K562 (cell line): ENCODE results near the gene MTMR3. TPM values are rescaled to one million over a fixed set of nuclear protein-coding genes. Genes with fewer than 3 reads are reported as not detected.

Experiments used
- IRF2 ChIP-seq: sonication (generic); formaldehyde crosslinking; IDR thresholded peaks from 2 replicates; pipeline ENCODE4 v1.8.1; 2022; ENCODE audit warnings: mild to moderate bottlenecking, missing genetic modification reagents
- KAT2B ChIP-seq: IDR thresholded peaks from one replicate; pipeline ENCODE4 v1.6.1; 2012; ENCODE audit warnings: low read depth, mild to moderate bottlenecking, control low read depth, inconsistent platforms, low read length, moderate library complexity
- MCM5 ChIP-seq: fragments of 450-650 bp; IDR thresholded peaks from 2 replicates; pipeline ENCODE4 v1.6.1; 2016; ENCODE audit warnings: low read depth
- MYNN ChIP-seq, 2 experiments: sonication (generic); formaldehyde crosslinking in 1 of 2; IDR thresholded peaks; 2 replicates each; pipeline versions ENCODE4 v1.5.0 to v1.6.1; 2016 to 2020; ENCODE audit warnings: antibody characterized with exemption in 1 of 2, missing genetic modification reagents in 1 of 2
- NCOA4 ChIP-seq: fragments of 450-650 bp; IDR thresholded peaks from 2 replicates; pipeline ENCODE4 v1.6.1; 2018; ENCODE audit warnings: mild to moderate bottlenecking; ENCODE audit not compliant: partially characterized antibody
- RAD21 ChIP-seq, 2 experiments: fragments of 250-450 bp in 1 of 2; fragments of 450-650 bp in 1 of 2; sonication (Bioruptor Pico) in 1 of 2; formaldehyde crosslinking in 1 of 2; IDR thresholded peaks in 1 of 2; conservative IDR thresholded peaks in 1 of 2; 2 replicates each; pipeline versions ENCODE4 v1.4.0 to v1.8.0; 2020 to 2022; ENCODE audit warnings: mild to moderate bottlenecking in 2 of 2, moderate library complexity in 1 of 2
- RBM25 ChIP-seq: fragments of 200-400 bp; formaldehyde crosslinking; IDR thresholded peaks from 2 replicates; pipeline ENCODE4 v1.6.1; 2018; ENCODE audit warnings: low read length, low read depth, moderate library complexity; ENCODE audit not compliant: severe bottlenecking
- SRF ChIP-seq, 2 experiments: fragments of 250-450, 450-650 bp in 1 of 2; sonication (Bioruptor Pico) in 1 of 2; sonication (generic) in 1 of 2; formaldehyde crosslinking; IDR thresholded peaks; 2 replicates each; pipeline versions ENCODE4 v1.5.0 to v1.5.1; 2020 to 2022; ENCODE audit warnings: mild to moderate bottlenecking in 1 of 2, missing genetic modification reagents in 1 of 2
- ZFP36 ChIP-seq: fragments of 150-350 bp; IDR thresholded peaks from 2 replicates; pipeline ENCODE4 v1.6.1; 2018; ENCODE audit warnings: low read length, low read depth; ENCODE audit not compliant: partially characterized antibody
- polyA plus RNA-seq, 8 experiments: library from polyadenylated mRNA; depleted of rRNA in 4 of 8; stranded (reverse) in 5 of 8; unstranded in 3 of 8; fragments of >200 nt; fragmentation: Nextera tagmentation in 2 of 8; fragmentation: Illumina TruSeq in 1 of 8; extraction: Ambion mirVana in 2 of 8; extraction: Trizol in 1 of 8; gene quantifications; 2 replicates each; pipeline versions ENCODE4 v1.2.1 to v1.2.3, GENCODE V29; 2011 to 2014; ENCODE audit warnings: inconsistent platforms in 1 of 8, missing spikeins in 1 of 8
- total RNA-seq, 7 experiments: library from RNA; depleted of rRNA in 6 of 7; stranded (reverse); fragments of >200 nt in 6 of 7; fragmentation: Illumina TruSeq in 2 of 7; extraction: Trizol in 2 of 7; gene quantifications; 2 replicates each; pipeline versions ENCODE4 v1.2.1 to v1.2.3, GENCODE V29; 2011 to 2021; ENCODE audit warnings: low replicate concordance in 1 of 7
- TF ChIP-seq, protein P1 (sequence below): fragments of 450-650 bp; IDR thresholded peaks from 2 replicates; pipeline ENCODE4 v1.6.1; 2018; ENCODE audit not compliant: partially characterized antibody
- TF ChIP-seq, protein P2 (sequence below): fragments of 450-650 bp; formaldehyde crosslinking; IDR thresholded peaks from 2 replicates; pipeline ENCODE4 v1.4.0; 2020; ENCODE audit warnings: mild to moderate bottlenecking, moderate library complexity
- TF ChIP-seq, protein P3 (sequence below), 3 experiments: IDR thresholded peaks in 2 of 3; conservative IDR thresholded peaks in 1 of 3; 2 replicates each; pipeline ENCODE4 v1.5.1; 2011 to 2012; ENCODE audit warnings: low read length in 3 of 3, mild to moderate bottlenecking in 3 of 3, control low read depth in 2 of 3, improper control_type of control experiment in 1 of 3, inconsistent platforms in 1 of 3, low read depth in 1 of 3, mixed read lengths in 1 of 3, moderate library complexity in 1 of 3; ENCODE audit not compliant: insufficient read depth in 2 of 3
- TF ChIP-seq, protein P4 (sequence below): IDR thresholded peaks from 3 replicates; pipeline ENCODE4 v1.6.1; 2011; ENCODE audit warnings: borderline replicate concordance, mild to moderate bottlenecking; ENCODE audit not compliant: insufficient read length, insufficient read depth
- TF ChIP-seq, protein P5 (sequence below): fragments of 450-650 bp; formaldehyde crosslinking; IDR thresholded peaks from 2 replicates; pipeline ENCODE4 v1.4.0; 2022; ENCODE audit warnings: mild to moderate bottlenecking, moderate library complexity
- TF ChIP-seq, protein P6 (sequence below), 2 experiments: fragments of 450-650 bp in 1 of 2; sonication (generic) in 1 of 2; formaldehyde crosslinking in 1 of 2; IDR thresholded peaks in 1 of 2; conservative IDR thresholded peaks in 1 of 2; 2 replicates each; pipeline versions ENCODE4 v1.6.1 to v1.8.1; 2016 to 2023; ENCODE audit warnings: mild to moderate bottlenecking in 2 of 2, moderate library complexity in 2 of 2, inconsistent platforms in 1 of 2, missing genetic modification reagents in 1 of 2

The MTMR3 gene
- total and polyA plus RNA-seq, 9 of the 15 experiments (the other 6 are each of a cell fraction or from before 2014, with no cell fraction given): 1.6 to 13.7 (median 7.9) TPM

DNA sequence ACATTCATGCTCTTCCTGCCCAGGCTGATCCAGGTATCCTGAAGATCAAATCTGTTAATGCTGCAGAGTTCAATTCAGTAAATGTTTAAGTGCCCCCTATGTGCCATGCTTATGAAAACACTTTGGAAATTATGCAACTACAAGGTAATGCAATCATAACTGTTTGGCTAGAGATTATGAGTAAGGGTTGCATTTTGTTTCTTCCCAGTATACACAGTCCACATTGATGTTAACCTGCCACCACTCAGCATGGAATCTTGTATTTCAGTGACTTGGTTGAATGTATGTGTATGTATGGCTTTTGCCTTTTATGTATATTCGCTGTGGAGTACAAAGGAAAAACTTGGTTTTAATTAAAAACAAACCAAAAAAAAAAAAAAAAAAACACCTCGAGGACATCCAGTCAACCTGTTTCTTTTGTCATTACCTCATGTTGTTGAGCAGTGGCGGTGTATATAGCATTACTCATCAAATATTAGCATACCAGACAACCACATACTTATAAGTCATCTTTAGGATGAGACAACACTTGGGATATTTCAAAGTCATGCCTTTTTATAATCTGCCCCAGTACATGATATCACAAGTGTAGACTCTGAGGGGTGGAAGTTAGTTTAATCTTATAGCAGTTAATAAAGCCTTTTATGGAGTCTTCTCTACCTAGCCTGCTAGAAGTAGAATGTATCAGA lies 111.2 kb downstream of the MTMR3 start (continued):
- TF ChIP-seq MYNN (IDR thresholded peaks at IDR 0.05): no peak
- no peak for TF ChIP-seq MYNN (CRISPR knock-in tag; IDR thresholded peaks at IDR 0.05)
- no peak for TF ChIP-seq IRF2
- TF ChIP-seq, protein P1, sequence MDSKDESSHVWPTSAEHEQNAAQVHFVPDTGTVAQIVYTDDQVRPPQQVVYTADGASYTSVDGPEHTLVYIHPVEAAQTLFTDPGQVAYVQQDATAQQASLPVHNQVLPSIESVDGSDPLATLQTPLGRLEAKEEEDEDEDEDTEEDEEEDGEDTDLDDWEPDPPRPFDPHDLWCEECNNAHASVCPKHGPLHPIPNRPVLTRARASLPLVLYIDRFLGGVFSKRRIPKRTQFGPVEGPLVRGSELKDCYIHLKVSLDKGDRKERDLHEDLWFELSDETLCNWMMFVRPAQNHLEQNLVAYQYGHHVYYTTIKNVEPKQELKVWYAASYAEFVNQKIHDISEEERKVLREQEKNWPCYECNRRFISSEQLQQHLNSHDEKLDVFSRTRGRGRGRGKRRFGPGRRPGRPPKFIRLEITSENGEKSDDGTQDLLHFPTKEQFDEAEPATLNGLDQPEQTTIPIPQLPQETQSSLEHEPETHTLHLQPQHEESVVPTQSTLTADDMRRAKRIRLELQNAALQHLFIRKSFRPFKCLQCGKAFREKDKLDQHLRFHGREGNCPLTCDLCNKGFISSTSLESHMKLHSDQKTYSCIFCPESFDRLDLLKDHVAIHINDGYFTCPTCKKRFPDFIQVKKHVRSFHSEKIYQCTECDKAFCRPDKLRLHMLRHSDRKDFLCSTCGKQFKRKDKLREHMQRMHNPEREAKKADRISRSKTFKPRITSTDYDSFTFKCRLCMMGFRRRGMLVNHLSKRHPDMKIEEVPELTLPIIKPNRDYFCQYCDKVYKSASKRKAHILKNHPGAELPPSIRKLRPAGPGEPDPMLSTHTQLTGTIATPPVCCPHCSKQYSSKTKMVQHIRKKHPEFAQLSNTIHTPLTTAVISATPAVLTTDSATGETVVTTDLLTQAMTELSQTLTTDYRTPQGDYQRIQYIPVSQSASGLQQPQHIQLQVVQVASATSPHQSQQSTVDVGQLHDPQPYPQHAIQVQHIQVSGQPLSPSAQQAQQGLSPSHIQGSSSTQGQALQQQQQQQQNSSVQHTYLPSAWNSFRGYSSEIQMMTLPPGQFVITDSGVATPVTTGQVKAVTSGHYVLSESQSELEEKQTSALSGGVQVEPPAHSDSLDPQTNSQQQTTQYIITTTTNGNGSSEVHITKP: no peak
- TF ChIP-seq RAD21 (CRISPR knock-in tag; conservative IDR thresholded peaks at IDR 0.05 in 1 of 2, IDR thresholded peaks at IDR 0.05 in 1 of 2): peak in 1 of 2 experiments; percentile 23; a peak in 1 of 4 replicates
- TF ChIP-seq, protein P2, sequence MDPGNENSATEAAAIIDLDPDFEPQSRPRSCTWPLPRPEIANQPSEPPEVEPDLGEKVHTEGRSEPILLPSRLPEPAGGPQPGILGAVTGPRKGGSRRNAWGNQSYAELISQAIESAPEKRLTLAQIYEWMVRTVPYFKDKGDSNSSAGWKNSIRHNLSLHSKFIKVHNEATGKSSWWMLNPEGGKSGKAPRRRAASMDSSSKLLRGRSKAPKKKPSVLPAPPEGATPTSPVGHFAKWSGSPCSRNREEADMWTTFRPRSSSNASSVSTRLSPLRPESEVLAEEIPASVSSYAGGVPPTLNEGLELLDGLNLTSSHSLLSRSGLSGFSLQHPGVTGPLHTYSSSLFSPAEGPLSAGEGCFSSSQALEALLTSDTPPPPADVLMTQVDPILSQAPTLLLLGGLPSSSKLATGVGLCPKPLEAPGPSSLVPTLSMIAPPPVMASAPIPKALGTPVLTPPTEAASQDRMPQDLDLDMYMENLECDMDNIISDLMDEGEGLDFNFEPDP (CRISPR knock-in tag): no peak
- no peak for TF ChIP-seq SRF (CRISPR knock-in tag; IDR thresholded peaks at IDR 0.05)
- TF ChIP-seq, protein P3, sequence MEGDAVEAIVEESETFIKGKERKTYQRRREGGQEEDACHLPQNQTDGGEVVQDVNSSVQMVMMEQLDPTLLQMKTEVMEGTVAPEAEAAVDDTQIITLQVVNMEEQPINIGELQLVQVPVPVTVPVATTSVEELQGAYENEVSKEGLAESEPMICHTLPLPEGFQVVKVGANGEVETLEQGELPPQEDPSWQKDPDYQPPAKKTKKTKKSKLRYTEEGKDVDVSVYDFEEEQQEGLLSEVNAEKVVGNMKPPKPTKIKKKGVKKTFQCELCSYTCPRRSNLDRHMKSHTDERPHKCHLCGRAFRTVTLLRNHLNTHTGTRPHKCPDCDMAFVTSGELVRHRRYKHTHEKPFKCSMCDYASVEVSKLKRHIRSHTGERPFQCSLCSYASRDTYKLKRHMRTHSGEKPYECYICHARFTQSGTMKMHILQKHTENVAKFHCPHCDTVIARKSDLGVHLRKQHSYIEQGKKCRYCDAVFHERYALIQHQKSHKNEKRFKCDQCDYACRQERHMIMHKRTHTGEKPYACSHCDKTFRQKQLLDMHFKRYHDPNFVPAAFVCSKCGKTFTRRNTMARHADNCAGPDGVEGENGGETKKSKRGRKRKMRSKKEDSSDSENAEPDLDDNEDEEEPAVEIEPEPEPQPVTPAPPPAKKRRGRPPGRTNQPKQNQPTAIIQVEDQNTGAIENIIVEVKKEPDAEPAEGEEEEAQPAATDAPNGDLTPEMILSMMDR (IDR thresholded peaks at IDR 0.05 in 2 of 3, conservative IDR thresholded peaks at IDR 0.05 in 1 of 3; ENCODE audit: insufficient read depth in 2 of 3, low read depth in 1 of 3, low read length in 3 of 3): peak in 1 of 3 experiments; percentile 15; a peak in 1 of 6 replicates
- TF ChIP-seq MCM5: no peak
- TF ChIP-seq, protein P4, sequence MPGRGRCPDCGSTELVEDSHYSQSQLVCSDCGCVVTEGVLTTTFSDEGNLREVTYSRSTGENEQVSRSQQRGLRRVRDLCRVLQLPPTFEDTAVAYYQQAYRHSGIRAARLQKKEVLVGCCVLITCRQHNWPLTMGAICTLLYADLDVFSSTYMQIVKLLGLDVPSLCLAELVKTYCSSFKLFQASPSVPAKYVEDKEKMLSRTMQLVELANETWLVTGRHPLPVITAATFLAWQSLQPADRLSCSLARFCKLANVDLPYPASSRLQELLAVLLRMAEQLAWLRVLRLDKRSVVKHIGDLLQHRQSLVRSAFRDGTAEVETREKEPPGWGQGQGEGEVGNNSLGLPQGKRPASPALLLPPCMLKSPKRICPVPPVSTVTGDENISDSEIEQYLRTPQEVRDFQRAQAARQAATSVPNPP: no peak
- TF ChIP-seq ZFP36: no peak
- no peak for TF ChIP-seq NCOA4
- no peak for TF ChIP-seq KAT2B
- TF ChIP-seq, protein P5, sequence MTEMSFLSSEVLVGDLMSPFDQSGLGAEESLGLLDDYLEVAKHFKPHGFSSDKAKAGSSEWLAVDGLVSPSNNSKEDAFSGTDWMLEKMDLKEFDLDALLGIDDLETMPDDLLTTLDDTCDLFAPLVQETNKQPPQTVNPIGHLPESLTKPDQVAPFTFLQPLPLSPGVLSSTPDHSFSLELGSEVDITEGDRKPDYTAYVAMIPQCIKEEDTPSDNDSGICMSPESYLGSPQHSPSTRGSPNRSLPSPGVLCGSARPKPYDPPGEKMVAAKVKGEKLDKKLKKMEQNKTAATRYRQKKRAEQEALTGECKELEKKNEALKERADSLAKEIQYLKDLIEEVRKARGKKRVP: no peak
- TF ChIP-seq, protein P6, sequence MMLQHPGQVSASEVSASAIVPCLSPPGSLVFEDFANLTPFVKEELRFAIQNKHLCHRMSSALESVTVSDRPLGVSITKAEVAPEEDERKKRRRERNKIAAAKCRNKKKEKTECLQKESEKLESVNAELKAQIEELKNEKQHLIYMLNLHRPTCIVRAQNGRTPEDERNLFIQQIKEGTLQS (IDR thresholded peaks at IDR 0.05): peak; percentile 41; the same call in 1 of the 2 replicates
- TF ChIP-seq, protein P6 (CRISPR knock-in tag; conservative IDR thresholded peaks at IDR 0.05): no peak
- TF ChIP-seq RBM25: no peak
